GM23338 (cell line): ENCODE measurements around the gene ANTXR1. TPM values are rescaled to one million over a fixed set of nuclear protein-coding genes. Genes with fewer than 3 reads are reported as not detected.

ENCODE experiments used
- ATAC-seq: fragments of 200-7000 bp; cut with Tn5 transposase; 3 replicates; pipeline ENCODE4 v1.9.1; 2020
- DNase-seq: peaks from one replicate; pipeline ENCODE4 v3.0.0-alpha.2; 2015; ENCODE audit warnings: low spot score
- H2AFZ ChIP-seq: fragments of 200-600 bp; sonication (generic); 2 replicates; pipeline ENCODE4 v1.8.0; 2016; ENCODE audit warnings: antibody characterized with exemption, mild to moderate bottlenecking, moderate library complexity
- H3F3A ChIP-seq: fragments of 200-600 bp; sonication (generic); replicated peaks from 2 replicates; pipeline ENCODE4 v1.8.0; 2017; ENCODE audit warnings: antibody characterized with exemption, mixed run types, low read depth
- H3K27ac ChIP-seq: fragments of 200-600 bp; sonication (generic); 2 replicates; pipeline ENCODE4 v1.6.1; 2016; ENCODE audit warnings: low read depth
- H3K27me3 ChIP-seq: fragments of 200-600 bp; sonication (generic); 2 replicates; pipeline ENCODE4 v1.8.0; 2016; ENCODE audit warnings: mild to moderate bottlenecking, mixed run types, moderate library complexity; ENCODE audit not compliant: insufficient read depth
- H3K36me3 ChIP-seq: fragments of 200-600 bp; sonication (generic); 2 replicates; pipeline ENCODE4 v1.8.0; 2016; ENCODE audit warnings: mild to moderate bottlenecking; ENCODE audit not compliant: insufficient read depth
- H3K4me1 ChIP-seq: fragments of 200-600 bp; sonication (generic); 2 replicates; pipeline ENCODE4 v1.8.0; 2016; ENCODE audit warnings: mild to moderate bottlenecking, moderate library complexity; ENCODE audit not compliant: insufficient read depth
- H3K4me2 ChIP-seq: fragments of 200-600 bp; sonication (generic); 2 replicates; pipeline ENCODE4 v1.7.1; 2017; ENCODE audit warnings: mixed run types
- H3K4me3 ChIP-seq: fragments of 200-600 bp; sonication (generic); 2 replicates; pipeline ENCODE4 v1.6.1; 2016; ENCODE audit warnings: mixed run types
- H3K79me2 ChIP-seq: fragments of 200-600 bp; sonication (generic); replicated peaks from 2 replicates; pipeline ENCODE4 v1.8.0; 2017; ENCODE audit warnings: mild to moderate bottlenecking; ENCODE audit not compliant: insufficient read depth
- H3K9me2 ChIP-seq: fragments of 200-600 bp; sonication (generic); 2 replicates; pipeline ENCODE4 v1.8.0; 2017; ENCODE audit not compliant: insufficient read depth
- H4K20me1 ChIP-seq: fragments of 200-600 bp; sonication (generic); replicated peaks from 2 replicates; pipeline ENCODE4 v1.8.0; 2017; ENCODE audit warnings: mild to moderate bottlenecking; ENCODE audit not compliant: insufficient read depth
- H3K27ac Mint-ChIP-seq: 2 replicates; pipeline ENCODE4 v1.8.0; 2020; ENCODE audit warnings: inconsistent platforms, mild to moderate bottlenecking, moderate library complexity, mixed read lengths
- H3K27me3 Mint-ChIP-seq: 3 replicates; pipeline ENCODE4 v1.8.0; 2022; ENCODE audit warnings: low read depth, mild to moderate bottlenecking, moderate library complexity, mixed read lengths, inconsistent platforms; ENCODE audit not compliant: insufficient read depth, poor library complexity
- H3K36me3 Mint-ChIP-seq: 3 replicates; pipeline ENCODE4 v1.8.0; 2021; ENCODE audit warnings: low read depth, mild to moderate bottlenecking, inconsistent platforms, moderate library complexity, mixed read lengths
- H3K4me1 Mint-ChIP-seq: 3 replicates; pipeline ENCODE4 v1.8.0; 2020; ENCODE audit warnings: mild to moderate bottlenecking, inconsistent platforms, mixed read lengths
- H3K4me3 Mint-ChIP-seq: 3 replicates; pipeline ENCODE4 v1.8.0; 2021; ENCODE audit warnings: moderate library complexity, mild to moderate bottlenecking, inconsistent platforms, mixed read lengths
- H3K9me3 Mint-ChIP-seq: 3 replicates; pipeline ENCODE4 v1.8.0; 2020; ENCODE audit warnings: moderate library complexity, mild to moderate bottlenecking, inconsistent platforms, mixed read lengths
- CTCF ChIP-seq, 2 experiments: fragments of 200-600 bp in 1 of 2; sonication (generic) in 1 of 2; conservative IDR thresholded peaks; 2 replicates each; pipeline versions ENCODE4 v1.5.1 to v1.6.1; 2016 to 2017; ENCODE audit warnings: antibody characterized with exemption in 2 of 2, low read depth in 2 of 2, mild to moderate bottlenecking in 2 of 2, moderate library complexity in 1 of 2
- ETS1 ChIP-seq: IDR thresholded peaks from 2 replicates; pipeline ENCODE4 v1.6.1; 2016; ENCODE audit warnings: antibody characterized with exemption
- EZH2 ChIP-seq: fragments of 200-600 bp; sonication (generic); IDR thresholded peaks from one replicate; pipeline ENCODE4 v1.8.0; 2017; ENCODE audit warnings: antibody characterized with exemption, mild to moderate bottlenecking, low read depth; ENCODE audit not compliant: unreplicated experiment
- EZH2phosphoT487 ChIP-seq: fragments of 200-600 bp; sonication (generic); IDR thresholded peaks from one replicate; pipeline ENCODE4 v1.8.1; 2018; ENCODE audit warnings: antibody characterized with exemption; ENCODE audit not compliant: unreplicated experiment
- NANOG ChIP-seq: IDR thresholded peaks from 2 replicates; pipeline ENCODE4 v1.6.1; 2016; ENCODE audit warnings: antibody characterized with exemption, borderline replicate concordance
- POLR2AphosphoS5 ChIP-seq: IDR thresholded peaks from 2 replicates; pipeline ENCODE4 v1.6.1; 2016; ENCODE audit warnings: antibody characterized with exemption, low read depth
- REST ChIP-seq: IDR thresholded peaks from one replicate; pipeline ENCODE4 v1.6.1; 2018; ENCODE audit warnings: antibody characterized with exemption; ENCODE audit not compliant: unreplicated experiment
- STAT1 ChIP-seq: IDR thresholded peaks from one replicate; pipeline ENCODE4 v1.6.1; 2016; ENCODE audit warnings: antibody characterized with exemption; ENCODE audit not compliant: unreplicated experiment
- ZNF114 ChIP-seq: fragments of 250-450 bp; sonication (Bioruptor Pico); IDR thresholded peaks from 2 replicates; pipeline ENCODE4 v1.5.0; 2020; ENCODE audit warnings: mild to moderate bottlenecking, moderate library complexity
- ZNF331 ChIP-seq: fragments of 250-450 bp; sonication (Bioruptor Pico); IDR thresholded peaks from 2 replicates; pipeline ENCODE4 v1.5.0; 2020; ENCODE audit warnings: low read depth, mild to moderate bottlenecking, moderate library complexity
- ZNF462 ChIP-seq: fragments of 250-450 bp; sonication (Bioruptor Pico); IDR thresholded peaks from 2 replicates; pipeline ENCODE4 v1.5.0; 2020; ENCODE audit warnings: mild to moderate bottlenecking, moderate library complexity
- polyA plus RNA-seq: library from polyadenylated mRNA; unstranded; fragments of >200 nt; fragmentation: Nextera tagmentation; extraction: Ambion mirVana; gene quantifications from 2 replicates; pipeline ENCODE4 v1.2.1, GENCODE V29; 2016
- total RNA-seq: library from RNA; depleted of rRNA; stranded (reverse); fragments of >200 nt; shearing (Covaris generic); gene quantifications from 2 replicates; pipeline ENCODE4 v1.2.3, GENCODE V29; 2014

ANTXR1 gene
- total and polyA plus RNA-seq, 2 experiments from 2014 or later, result 16.1 to 23.1 TPM

GRCh38 chr2:69247583-69247982 lies 234.6 kb downstream of the ANTXR1 start:
- Histone ChIP-seq H3K4me3 (no peak overlapping the region), H3K36me3 (no peaks in the 10 kb centered on the region), H3K4me1 (no peaks in the 10 kb centered on the region), H3K27ac (no peak overlapping the region), H4K20me1 (no peaks in the 10 kb centered on the region), H3K27me3 (no peaks in the 10 kb centered on the region), H3K4me2 (no peak overlapping the region), H3K79me2 (no peaks in the 10 kb centered on the region), H3K9me2 (peaks cover 3% of the 10 kb centered on the region; the same call in 1 of the 2 replicates), H2AFZ (no peak overlapping the region), H3F3A (no peaks in the 10 kb centered on the region)
- H3K9me3 Mint-ChIP-seq, result no peaks in the 10 kb centered on the region
- DNase-seq (no peak), ATAC-seq (no peak)
- H3K4me3 Mint-ChIP-seq, result no peak overlapping the region
- H3K27me3 Mint-ChIP-seq, result no peaks in the 10 kb centered on the region
- no peak overlapping the region for H3K27ac Mint-ChIP-seq
- H3K4me1 Mint-ChIP-seq, result peaks cover 12% of the 10 kb centered on the region
- peaks cover 14% of the 10 kb centered on the region for H3K36me3 Mint-ChIP-seq
- TF ChIP-seq ZNF114 (CRISPR knock-in tag), result no peak
- no peak for TF ChIP-seq NANOG
- TF ChIP-seq CTCF (conservative IDR thresholded peaks at IDR 0.05; ENCODE audit: low read depth in 2 of 2), result no peak
- no peak for TF ChIP-seq REST
- TF ChIP-seq POLR2AphosphoS5, result no peak
- no peak for TF ChIP-seq ZNF331 (CRISPR knock-in tag)
- no peak for TF ChIP-seq ETS1
- TF ChIP-seq EZH2phosphoT487, result no peak
- TF ChIP-seq ZNF462 (CRISPR knock-in tag), result no peak
- no peak for TF ChIP-seq STAT1
- no peak for TF ChIP-seq EZH2
